HG03342 (cell line): Measurements from ENCODE around the gene DCTN1.
A peak's percentile ranks its signal among the peaks of the same experiment; 100 is the strongest.

Experiments
- ATAC-seq: cut with Tn5 transposase; IDR thresholded peaks from one replicate; pipeline ENCODE4 v1.9.1; 2021; ENCODE audit warnings: mild to moderate bottlenecking, moderate library complexity; ENCODE audit not compliant: unreplicated experiment

The DCTN1 gene

DNA sequence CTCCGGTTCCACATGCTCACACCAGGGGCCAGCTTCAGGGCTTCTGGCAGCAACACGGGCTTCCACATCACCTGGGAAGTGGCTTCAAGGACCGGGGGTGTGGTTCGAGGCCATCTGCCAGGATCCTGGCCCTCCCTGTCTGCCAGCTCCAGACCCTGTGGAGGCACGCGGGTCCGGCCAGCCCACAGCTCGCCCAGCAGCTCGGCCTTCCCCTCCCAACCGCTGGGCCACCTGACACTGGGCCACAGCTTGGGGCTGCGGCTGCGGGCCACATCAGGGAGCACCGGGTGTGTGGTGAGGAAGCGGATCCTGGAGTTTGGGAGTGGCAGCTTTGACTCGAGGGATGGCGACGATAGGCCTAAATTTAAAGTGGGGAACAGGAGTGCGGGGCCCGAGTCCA lies 34.3 kb upstream of the DCTN1 start:
- no peak for ATAC-seq

DNA sequence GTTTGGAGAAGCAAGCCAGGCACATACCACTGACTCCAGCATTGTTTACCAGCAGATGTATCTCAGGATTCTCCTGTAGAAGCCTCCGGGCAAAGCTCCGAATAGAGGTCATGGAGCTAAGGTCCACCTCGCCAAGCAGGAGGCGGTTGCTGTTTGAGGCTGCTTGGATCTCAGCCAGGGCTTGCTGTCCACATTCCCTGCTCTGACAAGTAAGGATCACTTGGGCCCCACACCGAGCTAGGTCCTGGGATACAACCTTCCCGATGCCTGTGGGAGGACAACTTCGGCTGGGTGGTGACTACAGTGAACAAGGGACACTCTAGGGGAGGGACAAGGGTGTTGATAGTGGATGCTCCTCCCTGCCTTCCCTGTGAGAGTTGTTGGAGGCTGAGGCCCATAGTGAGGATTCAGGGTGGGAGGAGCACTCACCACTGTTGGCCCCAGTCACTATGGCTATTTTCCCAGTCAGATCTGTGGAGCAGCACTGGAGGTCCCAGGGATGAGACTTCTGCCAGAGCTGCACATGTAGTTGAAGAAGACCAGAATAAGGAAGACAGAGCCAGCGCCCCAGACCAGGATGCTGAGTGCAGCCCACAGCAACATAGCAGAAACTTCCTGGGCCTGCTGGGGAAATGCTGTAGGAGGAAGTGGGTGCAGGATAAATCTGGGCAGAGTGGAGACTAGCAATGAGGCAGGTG lies 33.0 kb upstream of the DCTN1 start:
- ATAC-seq = no peak

- ATAC-seq = no peak
These were observed 27.6 kb upstream of the DCTN1 start for GRCh38 chr2:74407682-74408081.

- ATAC-seq = peak; percentile 87
These were observed 25.9 kb upstream of the DCTN1 start for GRCh38 chr2:74406035-74406434.

DNA sequence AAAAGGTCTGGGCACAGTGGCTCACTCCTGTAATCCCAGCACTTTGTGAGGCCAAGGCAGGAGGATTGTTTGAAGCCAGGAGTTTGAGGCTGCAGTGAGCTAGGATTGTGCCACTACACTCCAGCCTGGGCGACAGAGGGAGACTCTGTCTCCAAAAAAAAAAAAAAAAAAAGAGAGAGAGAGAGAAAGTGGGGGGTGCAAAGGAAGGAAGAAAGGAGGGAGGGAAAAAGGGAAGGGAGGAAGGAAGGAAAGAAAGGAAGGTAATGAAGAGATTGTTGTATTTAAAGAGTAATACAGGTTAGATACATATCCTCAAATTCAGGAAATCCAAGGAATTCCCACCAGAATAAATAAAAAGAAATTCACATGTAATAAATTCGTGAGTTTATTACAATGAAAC lies 21.8 kb upstream of the DCTN1 start:
- ATAC-seq = no peak

GRCh38 chr2:74399785-74400184 lies 19.7 kb upstream of the DCTN1 start:
- peak; percentile 61 for ATAC-seq

GRCh38 chr2:74396149-74396548 lies 16.0 kb upstream of the DCTN1 start:
- ATAC-seq = no peak

DNA sequence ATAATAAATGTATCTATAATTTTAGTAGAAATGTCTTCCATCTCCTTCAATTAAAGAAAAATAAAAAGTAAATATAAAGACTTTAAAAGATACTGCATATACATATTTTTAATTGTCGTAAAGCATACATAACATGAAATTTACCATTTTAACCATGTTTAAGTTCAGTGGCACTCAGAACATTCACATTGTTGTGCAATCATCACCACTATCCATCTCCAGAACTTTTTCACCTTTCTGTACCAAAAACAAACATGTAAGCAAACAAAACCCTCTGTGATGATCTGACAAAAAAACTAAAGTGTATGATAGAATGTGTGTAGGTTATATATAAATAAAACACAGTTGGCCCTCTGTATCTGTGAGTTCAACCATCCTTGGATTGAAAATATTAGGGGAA lies 13.4 kb upstream of the DCTN1 start:
- ATAC-seq = no peak

- no peak for ATAC-seq
These were observed 12.3 kb upstream of the DCTN1 start for GRCh38 chr2:74392449-74392743.

DNA sequence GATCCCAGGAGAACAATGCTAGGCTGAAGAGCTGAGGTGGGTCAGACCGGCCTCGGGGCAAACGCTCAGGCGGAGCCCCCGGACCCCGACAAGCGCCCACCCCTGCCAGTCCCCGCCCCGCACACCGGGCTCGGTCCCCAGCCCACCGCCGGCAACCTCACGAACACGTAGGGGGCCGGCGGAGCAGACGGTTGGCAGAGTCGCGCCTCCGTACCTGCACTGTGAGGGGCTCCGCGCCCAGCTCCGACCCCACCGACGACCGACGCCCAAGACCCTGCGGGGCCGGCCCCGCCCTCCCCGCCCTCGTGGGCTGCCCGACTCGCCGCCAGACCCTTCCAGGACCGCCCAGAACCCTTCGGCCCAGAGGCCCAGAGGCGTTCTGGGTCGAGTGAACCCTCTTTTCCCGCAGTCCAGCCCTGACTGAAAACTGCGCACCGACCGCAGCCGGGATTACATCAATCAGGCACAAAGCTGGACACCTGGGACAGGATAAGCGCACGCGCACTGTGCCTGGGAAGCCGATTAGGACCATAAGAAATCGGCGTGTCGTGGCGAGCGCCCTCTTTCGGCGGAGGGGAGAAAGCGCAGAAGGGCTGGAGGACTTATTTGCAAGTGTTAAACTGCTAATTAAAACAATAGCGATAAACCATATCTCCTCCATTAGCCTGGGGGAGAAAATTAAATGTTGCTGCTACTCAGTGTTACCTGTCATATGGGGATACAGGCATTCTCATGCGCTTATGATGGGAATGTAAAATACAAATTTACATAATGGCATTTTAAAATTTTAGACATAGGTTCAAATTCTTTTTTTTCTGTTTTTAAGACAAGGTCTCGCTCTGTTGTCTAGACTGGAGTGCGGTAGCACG lies 11.7 kb upstream of the DCTN1 start:
- ATAC-seq = peak; percentile 60

- ATAC-seq = no peak
These were observed 11.1 kb upstream of the DCTN1 start for GRCh38 chr2:74391209-74391579.

DNA sequence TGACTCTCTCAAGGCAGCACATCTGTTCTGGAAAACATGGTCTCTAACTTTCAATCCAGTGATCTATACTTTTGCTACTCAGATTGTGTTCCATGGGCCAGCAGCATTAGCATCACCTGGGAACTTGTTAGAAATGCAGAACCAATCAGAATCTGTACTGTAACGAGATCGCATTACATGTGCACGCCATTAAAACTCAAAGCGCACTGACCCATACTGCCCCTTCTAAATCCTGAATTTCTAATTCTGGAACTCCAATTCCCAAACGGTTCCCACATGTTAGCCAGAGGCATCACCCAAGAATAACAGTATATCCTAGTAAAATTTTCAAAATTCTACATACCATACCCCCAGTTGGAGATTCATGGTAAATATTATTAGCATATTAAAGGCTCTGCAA lies 10.5 kb upstream of the DCTN1 start:
- ATAC-seq = no peak

- ATAC-seq = no peak
These were observed 7.2 kb upstream of the DCTN1 start for GRCh38 chr2:74387346-74387745.

- no peak for ATAC-seq
These were observed 5.3 kb upstream of the DCTN1 start for GRCh38 chr2:74385396-74385795.

DNA sequence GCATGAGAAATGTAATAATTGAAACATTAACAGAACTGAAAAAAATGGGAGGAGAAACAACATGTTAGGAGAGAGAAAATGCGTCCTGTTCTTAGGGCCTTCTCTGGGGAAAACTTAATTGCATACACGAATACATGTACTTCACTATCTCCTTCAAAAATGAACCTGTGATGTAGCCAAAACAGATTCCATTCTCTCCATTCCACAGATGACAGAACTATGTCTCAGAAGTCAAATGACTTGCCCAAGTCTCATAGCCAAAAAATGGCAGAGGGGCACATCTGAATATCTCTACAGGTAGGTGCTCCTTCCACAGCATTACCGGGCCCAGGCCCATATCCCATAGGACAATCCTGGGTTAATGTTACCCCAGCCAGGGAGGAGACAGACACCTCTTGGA lies 3.9 kb upstream of the DCTN1 start:
- ATAC-seq = no peak

DNA sequence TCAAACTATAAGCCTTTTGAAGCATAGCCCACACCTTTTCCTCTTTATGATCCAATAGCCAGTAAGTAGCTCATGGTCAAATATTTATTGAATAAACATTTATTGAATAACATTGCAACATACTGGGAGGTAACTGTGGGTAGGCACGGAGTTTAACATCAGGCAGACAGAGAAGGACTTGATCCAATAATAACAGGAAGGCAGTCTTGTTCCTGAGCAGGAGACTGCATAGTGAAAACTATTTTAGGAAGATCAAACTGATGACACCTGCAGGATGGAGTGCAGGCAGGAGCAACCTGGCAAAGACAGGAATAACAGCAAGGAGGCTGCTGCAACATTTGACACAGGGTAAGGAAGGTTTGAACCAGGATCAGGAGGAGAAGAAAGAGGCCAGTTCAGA lies 3.1 kb upstream of the DCTN1 start:
- no peak for ATAC-seq

- no peak for ATAC-seq
These were observed 1.6 kb upstream of the DCTN1 start for GRCh38 chr2:74381751-74382150.

GRCh38 chr2:74378007-74378406 lies 2.1 kb downstream of the DCTN1 start:
- no peak for ATAC-seq

DNA sequence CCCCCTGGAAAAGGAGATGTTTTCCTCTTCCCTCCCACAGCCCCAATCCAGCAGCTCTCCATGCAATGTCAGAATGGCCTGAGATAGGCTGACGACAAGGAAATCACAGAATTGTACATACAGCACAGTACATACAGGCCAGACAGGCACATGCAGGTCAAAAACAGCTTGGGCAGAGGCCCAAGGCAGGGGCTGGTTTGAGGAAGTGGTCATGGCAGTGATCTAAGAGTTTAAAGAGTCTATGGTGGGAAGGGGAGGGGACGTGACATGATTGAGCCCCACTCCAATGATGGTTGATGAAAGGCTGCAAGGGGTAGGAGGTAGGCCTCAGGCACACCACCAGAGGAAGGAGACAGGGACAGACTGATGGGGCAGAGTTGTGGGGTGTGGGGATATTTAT lies 4.3 kb downstream of the DCTN1 start:
- ATAC-seq = no peak

GRCh38 chr2:74374509-74375205 lies 5.5 kb downstream of the DCTN1 start:
- ATAC-seq = no peak

- ATAC-seq = no peak
These were observed 6.1 kb downstream of the DCTN1 start for GRCh38 chr2:74373985-74374384.

DNA sequence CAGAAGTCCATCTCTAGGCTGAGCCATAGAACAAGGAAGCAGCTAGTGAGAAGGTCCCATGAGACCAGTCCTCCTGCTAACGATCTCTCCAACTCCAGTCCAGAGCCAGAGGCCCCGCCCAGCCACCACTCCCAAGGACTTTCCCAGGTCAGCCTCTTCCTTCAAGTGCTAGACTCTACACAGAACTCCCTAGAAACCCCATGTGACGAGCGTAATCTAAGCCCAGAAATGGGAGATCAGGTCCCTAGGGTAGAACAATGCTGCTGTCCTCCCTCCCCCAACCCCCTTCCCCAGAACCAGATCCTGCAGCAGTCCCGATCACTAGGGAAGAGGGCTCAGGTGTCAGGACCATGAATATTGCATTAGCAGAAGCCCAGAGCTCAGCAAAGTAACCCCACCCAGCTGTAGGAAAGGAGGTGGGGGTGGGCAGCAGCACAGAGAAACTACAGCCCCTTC lies 6.9 kb downstream of the DCTN1 start:
- ATAC-seq = no peak
